KG1 (cell line): ENCODE measurements around the gene TRERF1.

Experiments
- DNase-seq: peaks from one replicate; lab custom pipeline; 2025; lab: John Stamatoyannopoulos, UW

The TRERF1 gene

DNA sequence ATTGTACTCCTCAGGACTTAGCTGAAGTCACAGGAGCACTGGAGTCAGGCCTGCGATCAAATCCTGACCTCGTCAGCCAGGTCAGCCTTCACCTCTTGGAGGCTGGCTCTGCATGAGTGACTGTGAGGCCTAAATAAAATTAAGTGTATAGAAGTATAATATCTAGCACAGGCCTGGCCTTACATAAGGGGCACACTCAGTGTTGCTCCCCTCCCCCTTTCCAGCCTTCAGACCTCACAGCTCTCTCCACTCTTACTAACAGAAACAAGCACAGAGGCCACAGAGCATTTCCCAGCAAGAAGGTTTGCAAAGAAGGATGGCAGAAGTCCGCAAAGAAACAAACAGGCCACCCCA is 84.8 kb downstream of the TRERF1 start:
- no peak for DNase-seq

DNA sequence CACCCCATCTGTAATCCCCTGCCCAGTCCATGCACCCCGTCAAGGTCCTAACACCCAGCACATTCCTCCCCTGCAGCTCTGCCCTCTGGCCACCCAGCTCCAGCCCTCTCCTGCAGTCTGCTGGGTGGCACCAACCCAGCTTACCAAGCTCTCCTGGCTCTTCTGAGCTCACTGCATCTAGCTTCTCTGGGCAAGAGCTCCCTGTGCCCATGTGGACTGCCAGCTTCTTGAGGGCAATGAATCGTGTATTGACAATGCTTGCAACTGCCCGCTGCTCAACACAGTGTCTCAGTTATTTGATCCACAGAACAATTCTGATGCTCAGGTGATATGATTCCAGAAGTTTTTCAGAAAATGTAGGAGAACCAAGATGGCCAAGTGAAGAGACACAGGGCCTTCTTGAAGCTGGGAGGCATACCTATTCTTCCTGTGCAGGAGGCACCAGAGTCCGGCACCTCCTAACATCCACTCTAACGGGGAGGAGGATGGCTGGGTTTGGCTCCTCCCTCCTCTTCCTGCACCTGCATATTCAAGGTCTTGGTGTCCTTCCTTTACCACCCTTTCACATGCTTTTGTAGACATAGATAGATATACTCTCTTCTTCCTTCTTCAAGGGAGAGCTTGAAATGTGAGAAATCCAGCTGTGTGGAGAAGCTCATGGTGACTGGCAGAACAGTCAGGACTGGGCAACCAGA is 85.6 kb downstream of the TRERF1 start:
- no peak for DNase-seq

DNA sequence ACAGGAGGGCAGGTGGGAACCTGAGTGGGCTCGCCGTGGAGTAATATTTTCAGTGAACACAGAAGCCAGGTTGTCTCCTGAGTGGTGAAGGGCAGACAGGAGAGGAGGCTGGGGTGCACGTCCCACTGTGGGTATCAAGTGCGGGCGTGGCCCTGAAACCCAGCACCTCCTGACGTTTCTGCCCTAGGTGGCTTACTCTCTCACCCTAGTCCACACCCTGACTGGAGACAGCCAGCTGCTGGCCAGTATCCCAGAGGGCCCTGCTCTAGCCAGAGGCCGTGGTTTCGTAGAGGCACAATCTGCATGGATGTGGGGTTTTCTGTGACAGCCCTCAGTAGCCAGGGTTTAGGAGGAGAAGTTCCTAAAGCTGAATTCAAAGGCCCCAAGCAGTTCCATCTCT is 86.7 kb downstream of the TRERF1 start:
- no peak for DNase-seq

DNA sequence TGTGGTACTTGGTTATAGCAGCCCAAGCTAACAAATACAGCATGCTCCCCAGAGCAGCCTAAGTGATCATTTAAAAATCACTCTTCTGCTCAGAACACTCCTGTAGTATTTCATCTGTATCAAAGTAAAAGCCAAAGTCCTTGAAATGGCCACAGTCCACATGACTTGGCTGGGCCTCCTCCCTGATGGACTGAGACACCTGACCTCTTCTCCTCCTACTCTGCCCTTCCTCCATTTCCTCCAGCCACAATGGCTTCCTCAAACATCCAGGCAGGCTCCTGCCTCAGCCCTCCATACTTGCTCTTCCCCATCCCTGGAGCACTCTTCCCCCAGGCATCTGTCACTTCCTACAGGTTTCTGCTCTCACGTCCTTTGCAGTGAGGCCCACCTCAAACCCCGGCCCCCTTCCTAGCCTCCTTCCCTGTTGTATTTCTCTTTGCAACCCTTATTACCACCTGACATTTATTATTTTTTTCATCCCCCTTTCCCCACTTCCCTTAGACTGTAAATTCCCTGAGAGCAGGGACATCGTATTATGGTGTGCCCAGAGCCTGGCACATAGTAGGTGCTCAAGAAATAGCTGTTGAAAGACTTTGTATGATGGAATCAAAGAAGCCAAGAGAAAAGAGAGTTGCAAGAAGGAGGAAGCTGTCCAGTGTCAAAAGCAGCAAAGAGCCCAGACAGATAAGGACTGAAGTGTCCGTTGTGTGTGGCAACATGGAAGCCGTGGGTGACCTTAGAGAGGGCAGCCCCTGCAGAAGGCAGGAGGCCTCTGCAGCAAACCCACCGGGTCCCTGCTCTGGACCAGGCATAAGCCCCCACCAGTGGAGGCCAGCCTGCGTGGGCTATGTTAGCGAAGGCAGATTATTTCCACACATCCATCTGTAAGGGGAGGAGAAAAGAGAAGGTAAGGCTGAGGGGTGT is 87.5 kb downstream of the TRERF1 start:
- no peak for DNase-seq

DNA sequence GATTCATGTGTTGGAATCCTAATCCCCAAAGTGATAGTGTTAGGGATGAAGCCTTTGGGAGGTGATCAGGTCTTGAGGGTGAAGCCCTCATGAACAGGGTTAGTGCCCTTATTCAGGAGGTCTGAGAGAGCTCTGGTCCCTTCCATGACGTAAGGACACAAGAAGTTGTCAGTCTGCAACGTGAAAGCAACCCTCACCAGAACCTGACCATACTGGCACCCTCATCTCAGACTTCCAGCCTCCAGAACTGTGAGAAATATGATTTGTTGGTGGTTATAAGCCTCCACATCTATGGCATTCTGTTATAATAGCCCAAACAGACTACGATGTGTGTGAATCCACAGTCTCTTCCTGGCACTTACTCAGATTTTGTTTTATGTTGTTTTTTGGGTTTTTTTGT is 90.7 kb downstream of the TRERF1 start:
- DNase-seq, result no peak

DNA sequence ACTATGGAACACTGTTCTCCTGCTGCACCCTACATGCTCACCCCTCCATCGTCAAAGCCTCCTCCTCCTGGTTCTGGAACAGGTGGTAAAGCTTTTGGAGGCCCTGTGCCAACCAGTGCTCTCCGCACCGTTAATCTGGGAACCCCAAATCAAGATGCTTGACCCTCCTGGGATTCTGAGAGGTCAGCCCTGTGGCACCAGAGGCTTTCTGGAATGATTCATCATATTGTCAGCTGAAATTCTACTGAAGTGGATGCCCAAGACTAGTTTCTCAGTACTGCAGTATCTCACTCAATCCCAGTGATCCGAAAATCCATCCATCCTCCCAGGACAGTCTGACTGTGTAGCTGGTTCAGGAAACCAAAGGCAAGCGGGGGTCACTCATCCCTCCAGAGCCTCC is 92.7 kb downstream of the TRERF1 start:
- DNase-seq, result no peak

DNA sequence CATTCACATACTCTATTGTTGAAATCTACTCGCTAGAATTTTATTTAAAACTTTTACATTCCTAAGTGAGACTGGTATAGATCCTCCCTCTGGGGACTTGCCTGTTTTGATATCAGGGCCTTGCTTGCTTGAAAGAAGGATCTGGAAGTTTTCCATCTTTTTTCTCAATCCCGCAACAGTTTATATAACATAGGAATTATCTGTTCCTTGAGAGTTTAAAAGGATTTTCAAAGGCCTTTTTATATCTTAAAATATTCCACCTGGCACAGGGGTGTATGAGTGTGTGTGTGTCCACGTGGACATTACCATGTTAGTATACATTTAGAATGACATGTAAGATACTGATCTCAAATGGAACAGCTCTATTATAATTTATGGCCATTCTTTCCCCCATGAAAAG is 96.3 kb downstream of the TRERF1 start:
- DNase-seq, result no peak

DNA sequence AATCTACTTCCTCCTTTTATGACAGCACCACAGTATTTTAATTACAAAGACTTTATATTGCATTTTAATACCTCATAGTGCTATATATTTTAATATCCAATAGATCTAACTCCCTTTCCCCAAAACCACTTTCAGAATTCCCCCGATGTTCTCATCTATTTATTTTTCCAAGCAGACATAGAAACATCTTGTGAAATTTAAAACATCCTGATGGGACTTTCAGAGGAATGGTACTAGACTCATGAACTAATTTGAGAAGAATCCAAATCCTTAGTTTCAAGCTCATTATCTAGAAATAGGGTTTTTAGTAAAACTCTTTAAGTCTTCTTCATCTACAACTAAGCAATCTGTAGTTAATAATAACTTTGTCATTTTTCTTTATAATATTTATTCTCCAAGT is 97.0 kb downstream of the TRERF1 start:
- DNase-seq, result no peak

DNA sequence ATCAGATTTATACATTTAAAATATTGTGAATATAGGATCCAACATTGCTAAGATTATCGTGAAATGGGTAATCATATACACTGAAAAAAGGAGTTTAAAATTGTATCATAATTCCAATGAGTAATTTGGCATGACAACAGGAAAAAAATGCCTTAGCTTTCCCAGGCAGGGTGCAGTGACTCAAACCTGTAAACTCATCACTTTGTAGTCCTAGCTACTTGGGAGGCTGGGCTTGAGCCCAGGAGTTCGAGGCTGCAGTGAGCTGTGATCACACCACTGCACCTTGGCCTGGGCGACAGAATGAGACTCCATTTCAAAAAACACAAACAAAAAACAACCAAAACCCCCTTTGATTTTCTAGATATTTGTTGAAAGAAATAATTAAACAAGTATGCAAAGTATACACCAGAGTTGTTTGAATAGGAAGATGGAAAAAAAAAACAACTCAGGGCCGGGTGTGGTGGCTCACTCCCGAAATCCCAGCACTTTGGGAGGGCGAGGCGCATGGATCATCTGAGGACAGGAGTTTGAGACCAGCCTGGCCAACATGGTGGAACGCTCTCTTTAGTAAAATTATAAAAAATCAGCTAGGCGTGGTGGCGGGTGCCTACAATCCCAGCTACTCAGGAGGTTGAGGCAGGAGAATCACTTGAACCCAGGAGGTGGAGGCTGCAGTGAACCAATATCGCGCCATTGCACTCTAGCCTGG is 98.7 kb downstream of the TRERF1 start:
- no peak for DNase-seq

DNA sequence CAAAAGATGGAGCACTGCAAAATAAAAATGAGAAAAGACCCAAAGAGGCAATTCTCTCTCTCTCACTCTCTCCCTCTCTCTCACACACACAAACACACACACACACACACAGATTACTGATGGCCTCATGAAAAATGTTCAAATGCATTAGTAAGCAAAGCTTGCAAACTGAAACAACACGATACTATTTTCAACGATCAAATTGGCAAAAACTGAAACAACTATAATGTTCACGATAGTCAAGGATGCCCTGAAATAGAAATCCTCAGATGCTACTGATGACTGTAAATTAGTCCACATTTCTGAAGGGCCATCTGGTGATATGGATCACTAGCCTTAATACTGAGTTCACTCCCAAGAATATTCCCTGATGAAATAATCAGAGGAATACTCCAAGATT is 100.8 kb downstream of the TRERF1 start:
- no peak for DNase-seq

DNA sequence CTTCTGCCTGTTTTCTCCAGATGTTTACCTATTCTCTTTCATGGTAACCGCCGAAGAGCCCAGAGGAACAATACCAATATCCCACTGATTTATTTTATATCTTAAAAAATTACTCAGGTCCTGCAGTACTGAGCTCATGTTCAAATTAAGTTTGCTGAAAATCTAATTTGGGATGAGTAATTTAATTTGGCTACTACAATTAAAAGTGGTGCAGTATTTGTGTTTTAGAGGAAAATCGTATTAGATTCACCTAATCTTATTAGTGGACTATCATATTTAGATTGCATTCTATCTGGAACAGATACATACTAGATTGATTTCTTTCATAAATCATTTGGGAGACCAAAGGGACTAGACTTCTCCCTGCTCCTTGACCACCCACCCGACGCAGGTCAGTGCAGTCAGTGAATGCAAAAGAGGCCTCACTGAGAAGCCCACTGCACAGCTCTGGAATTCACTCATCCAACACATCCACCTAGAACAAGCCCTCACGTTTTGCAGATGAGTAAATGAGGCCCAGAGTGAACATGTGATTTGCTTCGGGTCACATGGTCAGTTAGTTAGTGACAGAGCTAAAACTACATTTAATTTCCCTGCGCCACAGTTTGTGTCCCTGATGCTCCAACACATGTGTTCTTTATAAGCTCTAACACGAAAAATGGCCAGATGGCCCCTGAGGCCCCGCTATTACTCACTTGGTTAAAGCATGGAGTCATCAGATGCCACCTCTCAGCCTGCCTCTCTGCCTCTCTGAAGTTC is 101.8 kb downstream of the TRERF1 start:
- no peak for DNase-seq

DNA sequence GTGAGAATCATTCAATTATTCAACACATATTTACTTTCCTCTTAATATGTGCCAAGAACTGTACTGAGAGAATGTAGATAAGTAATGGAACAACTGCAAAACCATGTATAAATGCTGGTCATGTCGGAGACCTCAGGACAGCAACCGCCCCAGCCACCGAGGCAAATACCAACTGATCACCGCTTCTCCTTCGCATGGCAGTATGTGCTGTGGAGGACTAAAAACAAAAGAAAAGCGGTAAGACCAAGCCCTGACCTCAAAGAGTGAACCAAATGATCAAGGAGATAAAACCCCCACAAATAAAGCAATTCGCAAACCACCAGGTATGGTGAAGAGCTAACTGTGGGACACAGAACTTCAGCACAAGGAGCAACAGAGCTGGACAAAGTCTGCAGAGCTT is 104.3 kb downstream of the TRERF1 start:
- no peak for DNase-seq

DNA sequence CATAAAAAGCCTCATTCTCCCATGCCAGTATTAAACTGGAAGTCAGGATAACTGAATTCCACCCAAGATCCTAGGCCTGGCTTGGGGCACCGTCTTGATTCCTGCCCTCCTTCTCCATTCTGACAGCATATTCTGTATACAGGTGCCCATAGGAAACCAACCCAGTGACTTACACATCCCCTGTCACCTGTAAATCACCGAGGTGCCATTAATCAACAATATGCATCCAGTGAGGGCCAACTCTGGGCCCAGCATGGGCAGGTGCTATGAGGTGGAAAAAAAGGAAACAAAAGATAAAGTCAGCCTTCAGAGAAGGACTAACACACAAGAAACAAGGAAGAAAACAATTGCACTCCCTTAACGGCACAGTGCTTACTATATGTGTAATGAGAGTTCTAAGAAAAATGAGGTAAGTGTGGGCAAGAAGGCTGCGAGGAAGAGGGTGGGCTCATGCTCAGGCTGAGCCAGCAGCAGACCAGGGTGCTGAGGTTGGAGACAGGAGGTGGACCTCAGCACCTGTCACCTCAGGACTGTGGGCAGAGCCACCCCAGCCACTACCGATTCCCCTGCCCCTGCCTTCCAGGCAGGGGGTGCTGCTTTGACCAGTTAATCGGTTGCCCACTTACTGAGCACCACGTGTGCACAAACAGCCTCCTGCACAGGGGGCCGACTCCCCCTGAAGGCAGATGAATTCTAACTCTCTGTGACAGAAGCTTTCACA is 105.9 kb downstream of the TRERF1 start:
- DNase-seq, result no peak

DNA sequence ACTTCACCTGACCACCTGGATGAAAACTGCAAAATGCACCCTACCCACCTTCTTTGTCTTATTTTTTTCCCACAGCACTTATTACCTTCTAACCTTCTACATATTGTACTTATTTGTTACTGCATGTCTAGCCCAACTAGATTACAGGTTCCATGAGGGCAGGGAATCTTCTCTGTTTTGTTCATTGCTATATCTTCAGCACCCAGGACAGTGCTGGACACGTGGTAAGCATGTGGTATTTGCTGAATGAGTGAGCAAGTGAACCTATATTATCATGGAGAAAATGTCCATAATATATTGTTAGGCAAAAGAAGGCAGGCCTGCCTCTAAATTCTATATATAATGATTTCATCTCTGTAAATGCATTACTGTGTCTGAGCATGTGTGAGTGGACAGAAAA is 107.0 kb downstream of the TRERF1 start:
- DNase-seq, result no peak

DNA sequence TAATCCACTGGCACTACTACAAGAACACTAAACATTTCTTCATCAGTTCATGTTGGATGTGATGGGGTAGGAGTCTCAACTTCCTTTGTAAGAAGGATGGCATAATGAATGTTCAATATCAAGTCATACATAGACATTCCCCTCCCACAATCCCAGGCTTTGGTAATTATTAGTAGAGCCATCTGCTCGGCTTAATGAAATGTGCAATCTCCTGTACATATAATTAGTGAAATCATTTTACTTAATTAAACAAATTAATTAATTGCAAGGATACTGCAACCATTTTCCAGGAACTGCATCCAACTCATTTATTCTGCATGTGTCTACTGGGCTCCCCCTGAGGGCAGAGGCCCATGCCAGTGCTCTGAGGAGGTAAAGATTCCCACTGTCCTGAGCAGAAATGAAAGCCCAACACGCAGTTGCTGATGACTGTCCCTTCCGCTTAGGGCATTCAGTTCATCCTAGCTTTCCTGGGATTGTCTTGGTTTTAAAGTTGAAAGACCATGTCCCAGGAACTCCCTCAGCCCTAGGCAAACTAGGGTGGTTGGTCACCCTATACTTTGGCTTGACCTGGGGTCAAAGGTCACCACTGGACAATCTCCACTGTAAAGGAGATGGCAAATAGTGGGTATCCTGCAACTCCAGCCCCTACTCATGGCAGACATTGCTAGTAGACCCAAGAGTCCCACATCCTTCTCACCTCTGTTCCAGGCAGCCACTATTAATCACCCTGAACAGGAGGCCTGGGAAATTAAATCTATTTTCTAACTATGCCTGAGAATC is 109.8 kb downstream of the TRERF1 start:
- DNase-seq, result no peak

DNA sequence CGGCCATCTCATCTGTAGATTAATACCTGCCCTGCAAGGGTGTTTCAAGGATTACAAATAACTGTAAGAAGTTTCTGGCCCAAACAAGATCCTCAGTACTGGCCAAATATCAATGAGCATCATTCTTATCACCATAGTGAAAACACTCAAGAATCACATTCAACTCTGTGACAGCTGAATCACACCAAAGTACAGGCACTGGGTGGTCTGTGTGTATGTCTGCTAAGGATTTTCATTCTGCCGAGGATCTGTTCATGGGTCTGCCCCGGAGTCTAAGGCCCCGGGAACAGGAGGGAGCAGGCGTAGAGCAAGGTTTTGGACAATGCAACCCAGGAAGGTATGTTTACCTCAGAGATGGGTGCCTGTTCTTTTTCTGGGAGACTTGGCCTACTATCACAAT is 110.5 kb downstream of the TRERF1 start:
- DNase-seq, result no peak

DNA sequence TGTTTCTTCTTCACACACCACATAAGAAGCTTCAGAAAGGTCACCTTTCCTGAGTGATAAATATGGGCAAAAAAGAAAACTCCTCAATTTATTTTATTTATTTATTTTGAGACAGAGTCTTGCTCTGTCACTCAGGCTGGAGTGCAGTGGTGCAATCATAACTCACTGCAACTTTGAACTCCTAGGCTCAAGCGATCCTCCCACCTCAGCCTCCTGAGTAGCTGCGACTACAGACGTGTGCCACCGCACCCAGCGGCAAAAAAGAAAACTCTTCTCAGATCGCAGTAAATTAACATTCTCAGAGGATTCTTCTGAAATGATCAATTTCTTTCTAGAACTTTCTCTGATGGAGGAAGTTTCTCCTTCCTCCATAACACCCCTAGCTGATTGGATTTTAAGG is 111.2 kb downstream of the TRERF1 start:
- no peak for DNase-seq

DNA sequence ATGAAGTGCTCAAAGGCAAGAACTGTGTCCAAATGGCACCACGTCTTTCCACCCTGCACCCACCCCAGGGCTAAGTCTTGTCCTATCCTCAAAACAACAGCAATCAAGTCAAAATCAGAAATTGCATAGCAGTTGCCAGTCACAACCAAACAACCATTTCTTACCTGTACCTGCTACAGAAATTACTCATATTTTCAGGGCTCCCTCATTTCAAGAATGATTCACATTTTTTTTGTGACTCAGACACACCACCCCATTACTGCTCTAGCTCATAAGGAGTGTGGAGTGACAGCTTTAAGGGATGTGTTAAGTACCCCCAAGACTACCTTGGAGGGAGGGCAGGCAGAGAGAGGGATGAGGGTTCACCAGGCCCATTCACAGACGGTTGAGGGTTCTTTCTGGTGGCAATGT is 111.7 kb downstream of the TRERF1 start:
- no peak for DNase-seq

DNA sequence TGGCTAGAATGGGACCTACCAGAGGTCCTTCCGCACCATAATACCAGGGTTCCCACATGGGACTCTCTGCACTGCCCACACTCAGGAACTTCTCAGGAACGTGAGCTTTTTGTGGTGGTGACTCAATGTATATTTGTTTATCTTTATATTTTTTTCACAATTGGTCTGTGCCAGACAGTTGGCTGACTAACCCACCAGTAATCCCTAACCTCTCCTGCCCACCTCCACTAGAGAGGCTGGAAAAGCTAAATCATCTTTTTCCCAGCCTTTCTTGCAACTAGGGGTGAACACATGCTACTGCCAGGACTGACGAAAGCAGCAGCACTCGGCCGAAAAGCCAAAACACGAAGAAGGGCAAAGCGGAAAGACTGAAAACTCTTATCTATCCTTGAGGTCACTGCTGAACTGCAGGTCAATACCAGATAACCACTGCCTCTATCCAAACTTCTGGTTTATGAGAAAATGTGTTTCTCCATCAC is 112.9 kb downstream of the TRERF1 start:
- no peak for DNase-seq

DNA sequence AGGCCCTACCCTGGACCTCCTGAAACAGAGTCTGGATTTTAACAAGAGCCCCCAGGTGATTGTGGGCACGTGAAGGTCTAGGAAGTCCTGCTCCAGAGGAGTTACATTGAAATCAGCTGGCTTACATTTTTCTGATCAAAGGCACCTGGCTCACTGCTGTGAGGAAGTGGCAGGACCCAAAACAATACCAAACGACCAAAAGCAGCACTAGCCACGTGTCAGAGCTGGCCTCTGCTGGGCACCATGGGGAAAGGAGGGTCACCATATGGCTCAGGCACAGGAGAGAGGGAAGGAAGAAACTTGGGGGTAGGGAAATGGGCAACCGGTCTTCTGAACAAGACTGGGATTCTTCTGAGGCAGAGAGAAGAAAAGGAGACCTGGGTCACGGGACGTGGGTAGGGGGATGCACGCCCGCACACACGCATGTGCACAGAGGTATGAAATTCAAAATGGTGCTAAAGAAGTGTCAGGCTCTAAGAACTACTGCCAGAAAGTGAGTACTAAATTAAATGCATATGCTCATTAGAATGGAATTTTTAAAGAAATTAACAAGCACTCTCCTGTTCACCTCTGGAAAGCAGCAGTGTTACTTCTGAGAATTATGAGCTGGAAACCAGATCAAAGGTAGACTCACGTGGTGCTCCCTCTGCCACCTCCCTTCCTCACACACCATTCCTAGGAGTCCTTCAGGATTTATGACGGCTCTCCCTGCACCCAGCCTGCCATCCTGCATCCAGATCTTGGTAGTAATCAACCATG is 113.6 kb downstream of the TRERF1 start:
- no peak for DNase-seq
